Ishikawa (cell line): ENCODE data around the gene CDK6.

Experiments
- CEBPB ChIP-seq: IDR thresholded peaks from 2 replicates; pipeline ENCODE4 v1.6.1; 2012
- CREB1 ChIP-seq: IDR thresholded peaks from 2 replicates; pipeline ENCODE4 v1.6.1; 2012; ENCODE audit warnings: low read depth
- EGR1 ChIP-seq: IDR thresholded peaks from 2 replicates; pipeline ENCODE4 v1.6.1; 2012
- EP300 ChIP-seq: IDR thresholded peaks from 2 replicates; pipeline ENCODE4 v1.6.1; 2012; ENCODE audit warnings: borderline replicate concordance
- FOXM1 ChIP-seq: IDR thresholded peaks from 2 replicates; pipeline ENCODE4 v1.6.1; 2012; ENCODE audit warnings: low read depth, borderline replicate concordance
- NFIC ChIP-seq: IDR thresholded peaks from 2 replicates; pipeline ENCODE4 v1.6.1; 2012
- RAD21 ChIP-seq: IDR thresholded peaks from 2 replicates; pipeline ENCODE4 v1.6.1; 2012; ENCODE audit warnings: low read depth
- REST ChIP-seq: IDR thresholded peaks from 2 replicates; pipeline ENCODE4 v1.6.1; 2012; ENCODE audit warnings: low read depth, mild to moderate bottlenecking
- TAF1 ChIP-seq: IDR thresholded peaks from 2 replicates; pipeline ENCODE4 v1.6.1; 2012; ENCODE audit warnings: low read depth, mild to moderate bottlenecking
- USF1 ChIP-seq: IDR thresholded peaks from 2 replicates; pipeline ENCODE4 v1.6.1; 2012
- YY1 ChIP-seq: IDR thresholded peaks from 2 replicates; pipeline ENCODE4 v1.6.1; 2012; ENCODE audit warnings: low read depth

- TF ChIP-seq RAD21 (no peak), CEBPB (no peak), EP300 (no peak), REST (no peak), CREB1 (no peak), YY1 (no peak), TAF1 (no peak), USF1 (no peak), FOXM1 (no peak), NFIC (no peak), EGR1 (no peak)
These were observed 203.6 kb downstream of the CDK6 start for GRCh38 chr7:92632791-92633190.
